Urothelium cell line (cell line): Measurements from ENCODE around the gene SH2B3.

ENCODE experiments used
- DNase-seq: peaks from one replicate; pipeline ENCODE4 v3.0.0; 2011; ENCODE audit warnings: low spot score, mixed read lengths
- FAIRE-seq: peaks from 2 replicates; lab custom pipeline; 2011; peaks lifted over from hg19 to GRCh38; lab: Jason Lieb, UNC

Gene SH2B3

DNA sequence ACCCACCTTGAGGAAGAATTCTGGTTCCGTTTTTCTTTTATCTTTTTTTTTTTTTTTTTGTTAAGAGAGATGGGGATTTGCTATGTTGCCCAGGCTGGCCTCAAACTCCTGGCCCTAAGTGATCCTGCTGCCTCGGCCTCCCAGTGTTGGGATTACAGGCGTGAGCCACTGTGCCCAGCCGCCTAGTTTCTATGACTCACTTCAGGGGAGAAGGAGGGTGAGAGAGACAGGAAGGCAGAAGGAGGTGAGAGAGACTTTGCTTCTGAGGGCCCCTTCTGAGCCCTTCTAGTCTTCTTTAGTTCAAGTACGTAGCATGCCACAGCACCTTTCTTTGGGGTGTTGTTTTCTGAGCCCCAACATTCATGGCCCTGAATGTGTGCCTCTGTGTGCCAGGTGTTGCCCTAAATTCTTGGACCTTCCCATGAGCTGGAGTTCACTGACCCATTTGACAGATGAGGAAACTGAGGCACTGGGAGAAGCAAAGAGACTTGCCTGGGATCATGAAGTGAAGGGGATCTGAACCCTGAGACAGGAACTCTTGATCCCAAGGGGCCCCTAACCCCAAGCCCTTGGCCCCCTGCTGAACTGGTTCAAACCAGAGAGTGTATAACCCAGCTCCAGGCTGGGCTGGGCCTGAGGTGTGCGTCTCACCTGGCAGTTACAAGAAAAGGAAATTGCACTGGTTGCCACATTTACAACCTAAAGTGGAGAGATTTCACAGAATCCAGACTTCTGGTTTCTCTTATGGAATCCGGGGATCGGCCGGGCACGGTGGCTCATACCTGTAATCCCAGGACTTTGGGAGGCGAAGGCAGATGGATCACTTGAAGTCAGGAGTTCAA lies 20.8 kb downstream of the SH2B3 start:
- no peak for DNase-seq
- FAIRE-seq, result no peak

- DNase-seq (no peak), FAIRE-seq (no peak)
Observed at GRCh38 chr12:111427417-111428074, 21.8 kb downstream of the SH2B3 start.

GRCh38 chr12:111428081-111428727 lies 22.5 kb downstream of the SH2B3 start:
- DNase-seq, result no peak
- FAIRE-seq, result no peak

- DNase-seq, result no peak
Observed at GRCh38 chr12:111428728-111429175, 23.0 kb downstream of the SH2B3 start.

GRCh38 chr12:111429828-111430432 lies 24.2 kb downstream of the SH2B3 start:
- FAIRE-seq (no peak), DNase-seq (no peak)

More at GRCh38 chr12:111428728-111429175, 23.0 kb downstream of the SH2B3 start:
- no peak for FAIRE-seq

DNA sequence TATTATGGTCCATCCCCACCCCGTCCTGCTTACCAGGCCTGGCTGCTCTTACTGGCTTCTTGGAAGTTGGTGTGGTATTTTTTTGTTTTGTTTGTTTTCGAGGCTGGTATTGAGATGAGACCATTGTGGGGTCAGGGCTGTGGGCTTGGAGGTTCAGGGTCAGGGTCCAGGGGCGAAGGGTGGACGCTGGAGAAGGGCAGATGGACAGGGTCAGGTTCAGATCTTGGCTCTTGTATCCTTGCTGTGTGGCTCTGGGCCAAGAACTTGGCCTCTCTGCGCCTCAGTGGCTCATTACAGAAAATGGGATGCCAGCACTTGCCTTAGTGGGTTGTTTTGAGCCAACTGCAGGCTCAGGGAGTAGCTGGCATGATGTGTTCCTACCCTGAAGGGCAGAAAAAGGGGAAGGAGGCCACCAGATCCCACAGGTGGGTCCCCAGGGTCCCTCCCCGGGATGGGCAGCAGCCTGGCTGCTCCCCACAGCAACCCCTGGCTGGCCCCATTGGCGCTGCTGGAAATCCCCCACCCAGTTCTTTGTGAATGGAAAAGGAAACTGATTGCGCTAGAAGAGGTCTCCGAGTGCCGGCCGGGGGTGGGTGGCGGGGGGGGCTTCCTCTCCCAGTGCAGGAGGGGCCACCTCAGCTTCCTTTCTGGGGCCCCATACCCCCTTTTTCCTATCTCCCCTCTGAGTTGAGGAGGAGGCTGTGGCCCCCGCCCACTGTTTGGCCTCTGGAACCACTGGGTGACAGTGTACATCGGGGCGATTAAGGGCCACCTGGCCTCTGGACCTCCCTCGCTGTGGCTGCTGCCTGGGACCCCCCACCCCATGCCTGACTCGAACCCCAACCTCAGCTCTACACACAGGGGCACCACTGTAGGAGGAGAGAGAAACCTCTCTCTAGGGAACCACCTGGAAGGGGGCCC lies 25.0 kb downstream of the SH2B3 start:
- DNase-seq (no peak), FAIRE-seq (no peak)

GRCh38 chr12:111431772-111432171 lies 26.0 kb downstream of the SH2B3 start:
- no peak for FAIRE-seq
- no peak for DNase-seq

DNA sequence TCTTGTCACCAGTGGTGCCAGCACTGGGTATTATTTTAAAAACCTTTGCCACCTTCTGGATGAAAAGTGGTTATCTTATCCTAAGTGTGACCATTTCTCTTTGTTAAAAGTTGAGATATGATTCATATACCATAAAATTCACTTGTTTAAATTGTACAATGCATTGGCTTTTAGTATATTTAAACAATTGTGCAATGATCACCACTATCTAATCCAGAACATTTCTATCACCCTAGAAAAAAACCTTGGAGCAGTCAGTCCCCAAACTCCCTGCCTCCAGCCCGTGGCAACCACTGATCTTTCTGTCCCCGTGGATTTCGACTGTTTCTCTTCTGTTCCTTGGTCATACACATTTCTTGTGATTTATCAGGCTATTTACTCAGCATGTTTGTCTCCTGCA lies 28.3 kb downstream of the SH2B3 start:
- FAIRE-seq, result no peak
- no peak for DNase-seq

DNA sequence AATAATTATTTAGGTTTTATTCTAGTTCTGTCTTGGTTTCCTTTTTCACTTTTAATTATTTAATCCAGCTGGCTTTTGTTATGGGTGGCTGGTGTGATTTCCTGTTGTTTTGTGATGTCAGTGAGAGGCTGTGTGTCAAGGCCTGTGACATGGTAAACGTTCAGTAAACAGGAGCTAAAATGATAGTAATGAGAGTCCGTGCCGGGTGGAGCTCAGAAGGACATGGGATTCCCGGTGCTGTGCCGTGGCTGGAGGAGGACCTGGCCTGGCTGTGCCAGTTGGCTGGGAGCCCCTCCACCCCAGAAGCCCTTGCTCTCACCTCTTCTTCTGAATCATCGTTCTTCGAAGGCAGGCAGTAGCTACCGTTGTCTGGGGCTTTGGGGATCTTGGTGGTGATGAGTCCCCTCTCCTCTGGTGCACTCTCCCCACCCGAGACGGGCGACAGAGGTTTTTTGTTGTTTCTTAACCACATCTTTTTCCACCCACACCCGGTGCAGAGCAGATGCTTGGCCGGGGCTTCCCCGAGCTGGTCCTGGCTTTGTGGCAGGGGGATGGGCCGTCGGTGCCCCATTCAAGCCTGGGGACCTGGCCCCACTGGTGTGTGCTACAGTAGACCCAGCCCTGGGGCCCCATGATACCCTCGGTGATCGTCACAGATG lies 29.1 kb downstream of the SH2B3 start:
- no peak for FAIRE-seq
- no peak for DNase-seq

- DNase-seq (no peak), FAIRE-seq (no peak)
Observed at GRCh38 chr12:111435661-111436201, 30.0 kb downstream of the SH2B3 start.

DNA sequence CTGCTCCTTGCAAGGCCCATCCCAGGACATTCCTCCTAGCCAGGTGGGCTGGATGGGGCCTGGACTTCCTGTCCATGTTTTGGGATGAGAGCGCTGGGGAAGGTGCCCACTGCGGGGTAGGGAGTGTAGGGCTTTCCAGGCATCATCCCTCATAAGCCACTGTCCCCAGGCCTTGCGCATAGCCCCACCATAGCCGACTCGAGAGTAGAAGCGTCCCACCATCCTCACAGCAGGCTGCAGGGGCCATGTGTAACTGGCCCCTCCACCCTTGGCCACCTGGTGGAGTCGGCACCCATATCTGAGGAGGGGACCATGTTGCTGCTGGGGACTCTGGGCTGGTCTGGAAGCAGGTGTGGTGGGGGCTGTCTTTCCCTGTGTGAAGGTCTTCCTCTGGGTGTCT lies 30.5 kb downstream of the SH2B3 start:
- FAIRE-seq (no peak), DNase-seq (no peak)

DNA sequence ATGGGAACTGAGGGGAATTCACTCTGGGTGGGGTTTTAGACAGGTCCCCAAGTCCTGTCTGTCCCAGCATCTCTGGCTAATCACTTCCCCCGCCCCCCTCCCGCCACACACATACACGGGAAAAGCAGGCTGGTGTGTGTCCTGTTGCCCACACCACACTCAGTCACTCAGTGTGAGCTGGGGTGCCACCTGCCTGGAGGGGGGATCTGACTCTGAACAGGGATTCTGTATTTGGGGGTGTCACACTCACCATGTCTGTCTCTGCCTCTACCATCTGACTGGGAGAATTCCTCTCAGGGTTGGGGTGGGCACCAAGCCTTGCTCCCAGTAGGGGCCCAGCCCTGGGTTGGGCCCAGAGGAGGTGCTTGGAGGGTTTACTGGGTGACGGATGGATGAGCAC lies 31.1 kb downstream of the SH2B3 start:
- no peak for DNase-seq
- FAIRE-seq, result no peak

DNA sequence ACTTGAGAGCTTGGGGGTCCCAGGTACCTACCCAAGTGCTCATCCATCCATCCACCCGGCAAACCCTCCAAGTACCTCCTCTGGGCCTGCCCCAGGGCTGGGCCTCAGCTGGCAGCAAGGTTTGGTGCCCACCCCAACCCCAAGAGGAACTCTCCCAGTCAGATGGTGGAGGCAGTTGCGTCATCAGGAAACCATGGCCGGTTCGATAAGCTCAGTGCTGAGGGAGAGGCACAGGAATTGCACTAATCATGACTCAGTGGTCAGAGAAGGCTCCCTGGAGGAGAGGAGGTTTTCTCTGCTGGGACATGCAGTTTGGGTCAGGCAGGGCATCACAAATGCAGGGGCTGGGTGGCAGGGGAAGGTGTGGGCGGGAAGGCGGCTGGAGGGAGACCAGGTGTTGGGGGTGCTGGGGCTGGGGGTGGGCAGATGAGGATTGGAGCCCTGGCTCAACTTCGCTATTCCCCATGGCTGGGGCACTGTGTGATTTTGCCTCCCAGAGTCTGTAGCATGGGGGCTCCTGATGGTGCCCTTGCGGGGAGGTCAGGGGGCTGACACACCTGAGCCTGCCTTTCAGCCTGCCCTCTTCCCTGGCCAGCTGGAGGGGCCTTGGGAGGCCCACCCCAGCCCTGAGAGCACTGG lies 32.2 kb downstream of the SH2B3 start:
- FAIRE-seq (no peak), DNase-seq (peak; percentile 27)

DNA sequence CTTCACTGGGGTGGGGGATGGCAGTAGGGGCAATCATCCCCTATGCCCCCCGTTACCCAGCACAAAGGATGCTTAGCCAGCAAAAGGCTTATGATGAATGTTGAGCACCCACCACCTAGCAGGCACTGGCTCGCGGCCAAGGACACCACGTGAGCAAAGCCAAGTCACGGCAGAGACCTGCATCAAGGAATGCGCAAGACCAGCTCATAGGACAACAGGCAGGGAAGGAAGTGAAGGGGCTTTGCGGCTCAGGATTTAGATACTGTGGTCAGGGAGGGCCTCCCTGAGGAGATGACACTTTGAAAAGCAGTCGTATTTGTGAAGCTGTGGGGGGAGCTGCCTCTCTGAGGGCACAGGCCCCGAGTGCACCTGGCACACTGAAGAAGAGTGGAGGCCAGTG lies 32.8 kb downstream of the SH2B3 start:
- FAIRE-seq, result no peak
- peak; percentile 37 for DNase-seq

GRCh38 chr12:111439657-111440151 lies 34.0 kb downstream of the SH2B3 start:
- FAIRE-seq, result no peak

DNA sequence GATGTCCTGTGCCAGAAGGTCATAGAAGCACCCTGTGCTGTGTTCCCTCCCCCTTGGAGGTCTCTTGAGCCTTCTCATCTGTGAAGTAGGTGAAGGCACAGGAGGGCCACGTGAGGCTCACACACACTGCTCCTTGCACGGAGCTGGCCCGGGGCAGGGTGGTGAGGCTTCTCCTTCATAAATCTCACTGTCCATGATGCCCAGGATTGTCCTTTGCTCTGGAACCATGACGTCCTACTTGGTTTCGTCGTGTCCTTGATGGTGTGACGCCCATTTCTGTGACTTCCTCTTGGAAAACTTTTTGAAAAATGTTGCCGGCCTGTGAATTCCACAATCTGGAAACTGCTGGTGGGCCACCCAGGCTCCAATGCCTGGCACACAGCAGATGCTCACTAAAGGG lies 34.4 kb downstream of the SH2B3 start:
- DNase-seq, result no peak

More at GRCh38 chr12:111439657-111440151, 34.0 kb downstream of the SH2B3 start:
- DNase-seq, result no peak

GRCh38 chr12:111440631-111441030 lies 34.9 kb downstream of the SH2B3 start:
- FAIRE-seq (no peak), DNase-seq (no peak)

More for the DNA sequence above, 34.4 kb downstream of the SH2B3 start:
- FAIRE-seq, result no peak

DNA sequence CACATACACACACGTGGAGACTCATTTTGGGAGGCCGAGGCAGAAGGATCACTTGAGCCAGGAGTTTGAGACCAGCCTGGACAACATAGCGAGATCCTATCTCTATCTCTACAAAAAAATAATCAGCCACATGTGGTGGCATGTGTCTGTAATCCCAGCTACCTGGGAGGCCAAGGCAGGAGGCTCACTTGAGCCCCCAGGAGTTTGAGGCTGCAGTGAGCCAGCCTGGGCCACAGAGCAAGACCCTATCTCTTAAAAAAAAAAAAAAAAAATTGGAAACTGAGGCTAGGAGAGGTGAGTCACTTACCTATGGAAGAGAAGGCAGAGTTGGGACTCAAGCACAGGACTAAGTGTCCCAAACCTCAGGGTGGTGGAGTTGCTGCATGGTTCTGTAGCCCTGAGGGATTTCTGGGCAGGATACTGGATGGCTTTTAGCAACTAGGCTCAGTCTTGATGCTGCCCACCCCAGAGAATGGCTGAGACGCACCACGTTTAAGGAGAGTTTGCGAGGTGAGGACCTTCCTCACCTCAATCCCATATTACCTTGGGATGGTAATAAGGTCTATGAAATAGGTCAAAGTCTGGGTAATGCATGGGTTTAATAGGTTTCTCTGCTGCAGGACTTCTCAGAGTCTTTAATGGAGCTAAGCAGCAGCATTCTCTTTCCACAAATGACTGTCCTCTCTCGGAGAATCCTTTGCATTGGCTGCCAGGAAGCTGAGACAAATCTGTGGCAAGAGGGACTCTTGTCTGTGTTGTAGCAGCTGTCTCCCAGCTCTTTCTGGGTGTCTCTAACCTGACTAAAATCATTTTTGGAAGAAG lies 35.6 kb downstream of the SH2B3 start:
- no peak for DNase-seq
- no peak for FAIRE-seq
